Uterus (tissue), 2 donors: ENCODE results near the gene SIK2.

Experiments
- POLR2A ChIP-seq, 2 donors: fragments of 450-650 bp; IDR thresholded peaks; one replicate each; pipeline ENCODE4 v1.6.1; 2016; ENCODE audit warnings: antibody characterized with exemption in 2 of 2, mild to moderate bottlenecking in 1 of 2, moderate library complexity in 1 of 2
- TF ChIP-seq, protein P1 (sequence below), 4 experiments: fragments of 200-600 bp in 2 of 4; fragments of 450-650 bp in 2 of 4; sonication (generic) in 2 of 4; IDR thresholded peaks; one replicate each; pipeline ENCODE4 v1.5.1; 2016 to 2019; ENCODE audit warnings: antibody characterized with exemption in 4 of 4, mild to moderate bottlenecking in 2 of 4, moderate library complexity in 1 of 4

DNA sequence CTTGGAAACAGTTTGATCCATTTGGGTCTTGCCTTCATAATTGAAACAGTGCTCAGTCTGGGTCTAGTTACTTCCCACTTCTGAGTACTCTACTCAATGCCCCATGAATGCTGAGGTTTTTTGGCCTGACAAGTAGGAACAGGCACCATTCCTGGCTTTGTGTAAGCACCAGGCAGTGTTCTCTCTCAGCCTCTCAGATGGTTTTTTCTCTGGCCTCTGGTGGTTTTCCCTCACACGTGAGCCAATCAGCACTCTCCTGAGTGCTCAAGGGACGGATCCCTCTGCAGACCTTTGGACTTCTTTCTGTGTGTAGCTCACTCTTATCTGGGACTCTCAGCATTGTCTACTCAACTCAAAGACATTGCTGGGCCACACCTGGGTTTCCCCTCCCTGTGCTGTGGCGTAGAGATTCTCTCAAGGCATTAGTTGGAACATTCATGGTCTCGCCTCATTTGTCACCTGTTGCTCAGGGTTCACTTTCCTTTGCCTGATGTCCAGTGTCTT lies 21.3 kb downstream of the SIK2 start:
- no peak for TF ChIP-seq POLR2A (IDR thresholded peaks at IDR 0.05)
- TF ChIP-seq, protein P1, sequence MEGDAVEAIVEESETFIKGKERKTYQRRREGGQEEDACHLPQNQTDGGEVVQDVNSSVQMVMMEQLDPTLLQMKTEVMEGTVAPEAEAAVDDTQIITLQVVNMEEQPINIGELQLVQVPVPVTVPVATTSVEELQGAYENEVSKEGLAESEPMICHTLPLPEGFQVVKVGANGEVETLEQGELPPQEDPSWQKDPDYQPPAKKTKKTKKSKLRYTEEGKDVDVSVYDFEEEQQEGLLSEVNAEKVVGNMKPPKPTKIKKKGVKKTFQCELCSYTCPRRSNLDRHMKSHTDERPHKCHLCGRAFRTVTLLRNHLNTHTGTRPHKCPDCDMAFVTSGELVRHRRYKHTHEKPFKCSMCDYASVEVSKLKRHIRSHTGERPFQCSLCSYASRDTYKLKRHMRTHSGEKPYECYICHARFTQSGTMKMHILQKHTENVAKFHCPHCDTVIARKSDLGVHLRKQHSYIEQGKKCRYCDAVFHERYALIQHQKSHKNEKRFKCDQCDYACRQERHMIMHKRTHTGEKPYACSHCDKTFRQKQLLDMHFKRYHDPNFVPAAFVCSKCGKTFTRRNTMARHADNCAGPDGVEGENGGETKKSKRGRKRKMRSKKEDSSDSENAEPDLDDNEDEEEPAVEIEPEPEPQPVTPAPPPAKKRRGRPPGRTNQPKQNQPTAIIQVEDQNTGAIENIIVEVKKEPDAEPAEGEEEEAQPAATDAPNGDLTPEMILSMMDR (IDR thresholded peaks at IDR 0.05), result no peak
